22Rv1 (cell line): ENCODE results near the gene KIAA1671.

Experiments
- ZFX ChIP-seq: fragments of 450-650 bp; IDR thresholded peaks from 2 replicates; pipeline ENCODE4 v1.6.1; 2017; ENCODE audit warnings: antibody characterized with exemption, borderline replicate concordance
- TF ChIP-seq, protein P1 (sequence below): fragments of 450-650 bp; IDR thresholded peaks from 2 replicates; pipeline ENCODE4 v1.5.1; 2017; ENCODE audit warnings: mild to moderate bottlenecking

DNA sequence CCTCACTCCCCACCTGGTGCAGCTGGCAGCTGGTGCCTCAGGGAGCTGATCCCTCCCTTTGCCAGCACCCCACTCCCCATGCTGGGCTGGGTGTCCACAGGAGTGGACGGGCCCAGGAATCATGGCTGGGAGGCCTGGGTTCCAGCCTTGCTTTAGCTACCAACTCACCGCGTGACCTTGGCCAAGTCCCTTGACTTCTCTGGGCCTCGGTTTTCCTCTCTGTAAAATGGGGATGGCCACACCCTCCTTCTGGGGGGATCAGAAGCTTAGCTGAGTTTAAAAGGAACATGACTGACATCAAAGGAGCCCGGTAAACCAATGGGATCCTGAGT, 116.9 kb downstream of the KIAA1671 start:
- TF ChIP-seq, protein P1, sequence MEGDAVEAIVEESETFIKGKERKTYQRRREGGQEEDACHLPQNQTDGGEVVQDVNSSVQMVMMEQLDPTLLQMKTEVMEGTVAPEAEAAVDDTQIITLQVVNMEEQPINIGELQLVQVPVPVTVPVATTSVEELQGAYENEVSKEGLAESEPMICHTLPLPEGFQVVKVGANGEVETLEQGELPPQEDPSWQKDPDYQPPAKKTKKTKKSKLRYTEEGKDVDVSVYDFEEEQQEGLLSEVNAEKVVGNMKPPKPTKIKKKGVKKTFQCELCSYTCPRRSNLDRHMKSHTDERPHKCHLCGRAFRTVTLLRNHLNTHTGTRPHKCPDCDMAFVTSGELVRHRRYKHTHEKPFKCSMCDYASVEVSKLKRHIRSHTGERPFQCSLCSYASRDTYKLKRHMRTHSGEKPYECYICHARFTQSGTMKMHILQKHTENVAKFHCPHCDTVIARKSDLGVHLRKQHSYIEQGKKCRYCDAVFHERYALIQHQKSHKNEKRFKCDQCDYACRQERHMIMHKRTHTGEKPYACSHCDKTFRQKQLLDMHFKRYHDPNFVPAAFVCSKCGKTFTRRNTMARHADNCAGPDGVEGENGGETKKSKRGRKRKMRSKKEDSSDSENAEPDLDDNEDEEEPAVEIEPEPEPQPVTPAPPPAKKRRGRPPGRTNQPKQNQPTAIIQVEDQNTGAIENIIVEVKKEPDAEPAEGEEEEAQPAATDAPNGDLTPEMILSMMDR: no peak
- TF ChIP-seq ZFX: no peak
